HCT116 (cell line): ENCODE results near the gene TANGO6. TPM values are rescaled to one million over a fixed set of nuclear protein-coding genes. Genes with fewer than 3 reads are reported as not detected.
A peak's percentile ranks its signal among the peaks of the same experiment; 100 is the strongest.
"Not testable (repeated sequence)": the region's sequence is repeated elsewhere in the genome, so short reads cannot be mapped to it uniquely, and the experiment has no call there.

Experiments
- ATAC-seq: fragments of 200-7000 bp; cut with Tn5 transposase; 2 replicates; pipeline ENCODE4 v1.9.1; 2020; ENCODE audit warnings: mild to moderate bottlenecking, moderate library complexity
- BruUV-seq: library from RNA; stranded (reverse); fragments of 400-500 nt; replicated peaks from 2 replicates; lab custom pipeline; 2021; lab: Mats Ljungman, UMichigan
- CTCF ChIA-PET: fragments of 300-600 bp; sonication (Branson Sonifier 250); formaldehyde crosslinking; loops from one replicate; lab custom pipeline; 2021; ENCODE audit warnings: antibody characterized with exemption; lab: Charles Lee
- POLR2A ChIA-PET: fragments of 300-600, 350-600 bp; sonication (Branson Sonifier 250); formaldehyde crosslinking; loops from one replicate; lab custom pipeline; 2021; ENCODE audit warnings: antibody characterized with exemption; lab: Charles Lee
- RAD21 ChIA-PET, 2 experiments: fragments of 300-600 bp; sonication (Branson Sonifier 250); formaldehyde crosslinking; loops; one replicate each; lab custom pipeline; 2023; ENCODE audit warnings: low total read pairs in 2 of 2; ENCODE audit not compliant: uncharacterized antibody in 2 of 2, unreplicated experiment in 2 of 2, low non-redundant PET in 1 of 2; lab: Charles Lee
- DNase-seq: peaks from one replicate; pipeline ENCODE4 v3.0.0-alpha.2; 2010; ENCODE audit warnings: low read depth, low spot score
- H2AFZ ChIP-seq: fragments of 200-600 bp; shearing (Covaris generic), sonication (generic); 2 replicates; pipeline ENCODE4 v1.6.1; 2017; ENCODE audit warnings: low read depth, mixed run types, mixed read lengths, antibody characterized with exemption, low read length; ENCODE audit not compliant: poor library complexity, severe bottlenecking
- H3K27ac ChIP-seq: 2 replicates; pipeline ENCODE4 v1.5.1; 2012; ENCODE audit warnings: low read depth, low read length
- H3K27me3 ChIP-seq: fragments of 200-600 bp; sonication (generic); 2 replicates; pipeline ENCODE4 v1.6.1; 2016; ENCODE audit warnings: mixed run types, low read length, mixed read lengths; ENCODE audit not compliant: insufficient read depth
- H3K36me3 ChIP-seq, 2 experiments: fragments of 200-500 bp in 1 of 2; fragments of 200-600 bp in 1 of 2; sonication (Bioruptor generic) in 1 of 2; sonication (generic) in 1 of 2; 2 replicates each; pipeline versions ENCODE4 v1.5.1 to v1.6.1; 2014 to 2016; ENCODE audit warnings: low read length in 2 of 2, inconsistent platforms in 1 of 2, mixed read lengths in 1 of 2, mixed run types in 1 of 2; ENCODE audit not compliant: insufficient read depth in 2 of 2, control insufficient read depth in 1 of 2
- H3K4me1 ChIP-seq, 2 experiments: fragments of 200-600 bp in 1 of 2; sonication (generic) in 1 of 2; 2 replicates each; pipeline versions ENCODE4 v1.5.1 to v1.6.1; 2012 to 2017; ENCODE audit warnings: low read length in 2 of 2, inconsistent platforms in 1 of 2, mild to moderate bottlenecking in 1 of 2, mixed read lengths in 1 of 2, mixed run types in 1 of 2, moderate library complexity in 1 of 2; ENCODE audit not compliant: insufficient read depth in 2 of 2, control insufficient read depth in 1 of 2
- H3K4me2 ChIP-seq: fragments of 200-600 bp; sonication (generic); 2 replicates; pipeline ENCODE4 v1.6.1; 2017; ENCODE audit warnings: mixed run types, low read length, mixed read lengths
- H3K4me3 ChIP-seq, 2 experiments: fragments of 200-600 bp in 1 of 2; sonication (generic) in 1 of 2; replicated peaks in 1 of 2; 2 replicates each; pipeline ENCODE4 v1.5.1; 2011 to 2016; ENCODE audit warnings: low read length in 2 of 2, control low read depth in 1 of 2, low read depth in 1 of 2, mild to moderate bottlenecking in 1 of 2, mixed read lengths in 1 of 2, mixed run types in 1 of 2
- H3K79me2 ChIP-seq: fragments of 200-600 bp; sonication (generic); 2 replicates; pipeline ENCODE4 v1.6.1; 2017; ENCODE audit warnings: mild to moderate bottlenecking, mixed run types, low read length, moderate library complexity, mixed read lengths; ENCODE audit not compliant: insufficient read depth
- H3K9ac ChIP-seq: fragments of 200-600 bp; sonication (generic); 2 replicates; pipeline ENCODE4 v1.6.1; 2016; ENCODE audit warnings: low read length, mixed read lengths
- H3K9me2 ChIP-seq: fragments of 200-600 bp; sonication (generic), shearing (Covaris generic); 2 replicates; pipeline ENCODE4 v1.6.1; 2017; ENCODE audit warnings: mixed run types, mild to moderate bottlenecking, moderate library complexity; ENCODE audit not compliant: insufficient read depth
- H3K9me3 ChIP-seq, 2 experiments: fragments of 200-500 bp in 1 of 2; fragments of 200-600 bp in 1 of 2; sonication (Bioruptor generic) in 1 of 2; sonication (generic) in 1 of 2; 2 replicates each; pipeline ENCODE4 v1.6.1; 2014 to 2017; ENCODE audit warnings: low read length in 2 of 2, mixed read lengths in 2 of 2, inconsistent platforms in 1 of 2, low read depth in 1 of 2, mild to moderate bottlenecking in 1 of 2, mixed run types in 1 of 2, moderate library complexity in 1 of 2; ENCODE audit not compliant: control insufficient read depth in 1 of 2, insufficient read depth in 1 of 2
- H4K20me1 ChIP-seq: fragments of 200-600 bp; sonication (generic), shearing (Covaris generic); 2 replicates; pipeline ENCODE4 v1.6.1; 2017; ENCODE audit warnings: mixed run types, mild to moderate bottlenecking, moderate library complexity; ENCODE audit not compliant: insufficient read depth
- CBX3 ChIP-seq: IDR thresholded peaks from 2 replicates; pipeline ENCODE4 v1.6.1; 2012; ENCODE audit warnings: low read depth
- CTCF ChIP-seq, 3 experiments: fragments of 200-600 bp in 1 of 3; sonication (generic) in 1 of 3; IDR thresholded peaks in 2 of 3; conservative IDR thresholded peaks in 1 of 3; 2 replicates each; pipeline ENCODE4 v1.5.1; 2012 to 2017; ENCODE audit warnings: low read depth in 2 of 3, low read length in 2 of 3, antibody characterized with exemption in 1 of 3, borderline replicate concordance in 1 of 3, control low read depth in 1 of 3, mild to moderate bottlenecking in 1 of 3, mixed read lengths in 1 of 3, mixed run types in 1 of 3, moderate library complexity in 1 of 3; ENCODE audit not compliant: insufficient read depth in 1 of 3
- RAD21 ChIP-seq: IDR thresholded peaks from 2 replicates; pipeline ENCODE4 v1.6.1; 2012; ENCODE audit warnings: low read depth, mild to moderate bottlenecking
- intact Hi-C: fragments of 100-400 bp; cut with micrococcal nuclease; formaldehyde crosslinking; loops from 2 replicates; pipeline ENCODE4 v1.10.0; 2022
- total RNA-seq: library from RNA; stranded (reverse); gene quantifications from one replicate; pipeline ENCODE4 v1.2.1, GENCODE V29; 2021; ENCODE audit not compliant: unreplicated experiment
- TF ChIP-seq, protein P1 (sequence below): IDR thresholded peaks from 2 replicates; pipeline ENCODE4 v1.6.1; 2012

Gene TANGO6
- total RNA-seq, 1 experiment from 2014 or later: 16.4 TPM

DNA sequence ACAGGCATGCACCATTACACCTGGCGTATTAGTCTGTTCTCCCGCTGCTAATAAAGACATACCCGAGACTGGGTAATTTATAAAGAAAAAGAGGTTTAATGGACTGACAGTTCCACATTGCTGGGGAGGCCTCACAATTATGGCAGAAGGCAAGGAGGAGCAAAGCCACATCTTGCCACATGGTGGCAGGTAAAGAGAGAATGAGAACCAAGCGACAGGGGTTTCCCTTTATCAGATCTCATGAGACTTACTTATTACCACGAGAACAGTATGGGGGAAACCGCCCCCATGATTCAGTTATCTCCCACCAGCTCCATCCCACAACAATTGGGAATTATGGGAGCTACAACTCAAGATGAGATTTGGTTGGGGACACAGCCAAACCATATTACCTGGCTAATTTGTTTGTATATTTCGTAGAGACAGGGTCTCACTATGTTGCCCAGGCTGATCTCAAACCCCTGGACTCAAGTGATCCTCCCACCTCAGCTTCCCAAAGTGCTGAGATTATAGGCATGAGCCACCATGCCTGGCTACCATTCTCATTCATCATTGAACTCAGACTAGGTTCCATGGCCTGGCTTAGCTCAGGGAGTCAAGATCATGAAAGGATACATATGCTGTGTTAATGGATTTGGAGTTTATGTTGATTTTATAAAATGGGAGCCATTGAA, 147.0 kb downstream of the TANGO6 start:
- not testable (repeated sequence) for H2AFZ ChIP-seq
- peak; percentile 37 for ATAC-seq
- CTCF ChIA-PET: interaction anchor here (0.9 kb wide), 2 partner anchors 63 to 115 kb away, joined by 3 to 5 read pairs; partner anchors contain the start of gene HAS3
- intact Hi-C loops: loop anchor here (5.0 kb wide), 1 partner anchor 88 kb away; no protein-coding TSS in a partner anchor
- TF ChIP-seq RAD21 (peak; percentile 66), CTCF (IDR thresholded peaks at IDR 0.05 in 2 of 3, conservative IDR thresholded peaks at IDR 0.05 in 1 of 3; ENCODE audit: borderline replicate concordance in 1 of 3, insufficient read depth in 1 of 3, low read depth in 2 of 3, low read length in 2 of 3) (peak; percentile 40 to 53 (median 51)), CBX3 (peak; percentile 65)
- TF ChIP-seq, protein P1, sequence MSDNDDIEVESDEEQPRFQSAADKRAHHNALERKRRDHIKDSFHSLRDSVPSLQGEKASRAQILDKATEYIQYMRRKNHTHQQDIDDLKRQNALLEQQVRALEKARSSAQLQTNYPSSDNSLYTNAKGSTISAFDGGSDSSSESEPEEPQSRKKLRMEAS: 0 out of 2 replicates have a peak, but pooled peaks have one; percentile 12
- TF ChIP-seq, all 23 proteins: peak for 4; not testable (repeated sequence) for 19
- not testable (repeated sequence) for BruUV-seq, DNase-seq, H3K27me3 ChIP-seq, H3K4me3 ChIP-seq, H3K9ac ChIP-seq, H3K79me2 ChIP-seq, H4K20me1 ChIP-seq, H3K9me3 ChIP-seq, H3K36me3 ChIP-seq, H3K27ac ChIP-seq, H3K9me2 ChIP-seq, H3K4me2 ChIP-seq
- RAD21 ChIA-PET: interaction anchor here (0.6 to 0.8 kb wide), 4 partner anchors 68 to 194 kb away, joined by 3 to 7 read pairs (median 3); no protein-coding TSS in a partner anchor
- H3K4me1 ChIP-seq: peaks cover 63 to 92% of the 10 kb centered on the region in 2 experiments
- POLR2A ChIA-PET: interaction anchor here (0.6 to 2.7 kb wide), 2 partner anchors 82 to 122 kb away, joined by 3 to 11 read pairs; no protein-coding TSS in a partner anchor
